Measurements from ENCODE around the gene PPIP5K1. TPM values are rescaled to one million over a fixed set of nuclear protein-coding genes. Genes with fewer than 3 reads are reported as not detected.
"Not testable (repeated sequence)": the region's sequence is repeated elsewhere in the genome, so short reads cannot be mapped to it uniquely, and the experiment has no call there.

PPIP5K1 gene
- total RNA-seq, 2 donors from 2014 or later = 19.0 to 58.4 TPM

GRCh38 chr15:43538091-43538490 lies 51.9 kb downstream of the PPIP5K1 start:
- no peak for DNase-seq (ENCODE audit: low spot score)
- intact Hi-C loops (cut with DNase I) = no loop called here
- 65% methylated on average over 2 of the region's 2 CpGs for WGBS
- no peaks in the 10 kb centered on the region for H3K9me3 ChIP-seq
- H3K4me3 ChIP-seq = no peak overlapping the region
- TF ChIP-seq POLR2AphosphoS5 (IDR thresholded peaks at IDR 0.05) (no peak), CTCF (IDR thresholded peaks at IDR 0.05) (no peak), POLR2A (IDR thresholded peaks at IDR 0.05) (no peak)
- H3K27ac ChIP-seq = no peak overlapping the region
- no peaks in the 10 kb centered on the region for H3K27me3 ChIP-seq (replicated peaks; ENCODE audit: insufficient read depth)
- no peaks in the 10 kb centered on the region for H3K36me3 ChIP-seq
- no peaks in the 10 kb centered on the region for H3K4me1 ChIP-seq (replicated peaks)

GRCh38 chr15:43534897-43535296 lies 55.1 kb downstream of the PPIP5K1 start:
- no peak overlapping the region for H3K27ac ChIP-seq
- intact Hi-C loops (cut with DNase I) = no loop called here
- H3K4me1 ChIP-seq (replicated peaks) = no peaks in the 10 kb centered on the region
- 88% methylated on average over 3 of the region's 3 CpGs for WGBS
- TF ChIP-seq POLR2A (IDR thresholded peaks at IDR 0.05) = no peak
- no peak for TF ChIP-seq CTCF (IDR thresholded peaks at IDR 0.05)
- TF ChIP-seq POLR2AphosphoS5 (IDR thresholded peaks at IDR 0.05) = no peak
- no peaks in the 10 kb centered on the region for H3K27me3 ChIP-seq (replicated peaks; ENCODE audit: insufficient read depth)
- H3K9me3 ChIP-seq = no peaks in the 10 kb centered on the region
- no peak for DNase-seq (ENCODE audit: low spot score)
- H3K36me3 ChIP-seq = no peaks in the 10 kb centered on the region
- H3K4me3 ChIP-seq = no peak overlapping the region

DNA sequence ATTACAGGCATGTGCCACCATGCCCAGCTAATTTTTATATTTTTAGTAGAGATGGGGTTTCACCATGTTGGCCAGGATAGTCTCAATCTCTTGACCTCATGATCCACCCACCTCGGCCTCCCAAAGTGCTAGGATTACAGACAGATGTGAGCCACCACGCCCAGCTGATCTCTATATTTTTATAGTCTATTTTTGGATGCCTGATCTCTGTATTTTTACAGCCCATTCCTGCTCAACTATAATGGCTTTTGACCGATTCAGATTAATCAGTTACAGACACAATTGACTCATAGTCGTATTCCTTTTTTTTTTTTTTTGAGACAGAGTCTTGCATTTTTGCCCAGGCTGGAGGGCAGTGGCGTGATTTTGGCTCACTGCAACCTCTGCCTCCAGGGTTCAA lies 57.2 kb downstream of the PPIP5K1 start:
- intact Hi-C loops (cut with DNase I); H3K27ac ChIP-seq: not testable (repeated sequence)

DNA sequence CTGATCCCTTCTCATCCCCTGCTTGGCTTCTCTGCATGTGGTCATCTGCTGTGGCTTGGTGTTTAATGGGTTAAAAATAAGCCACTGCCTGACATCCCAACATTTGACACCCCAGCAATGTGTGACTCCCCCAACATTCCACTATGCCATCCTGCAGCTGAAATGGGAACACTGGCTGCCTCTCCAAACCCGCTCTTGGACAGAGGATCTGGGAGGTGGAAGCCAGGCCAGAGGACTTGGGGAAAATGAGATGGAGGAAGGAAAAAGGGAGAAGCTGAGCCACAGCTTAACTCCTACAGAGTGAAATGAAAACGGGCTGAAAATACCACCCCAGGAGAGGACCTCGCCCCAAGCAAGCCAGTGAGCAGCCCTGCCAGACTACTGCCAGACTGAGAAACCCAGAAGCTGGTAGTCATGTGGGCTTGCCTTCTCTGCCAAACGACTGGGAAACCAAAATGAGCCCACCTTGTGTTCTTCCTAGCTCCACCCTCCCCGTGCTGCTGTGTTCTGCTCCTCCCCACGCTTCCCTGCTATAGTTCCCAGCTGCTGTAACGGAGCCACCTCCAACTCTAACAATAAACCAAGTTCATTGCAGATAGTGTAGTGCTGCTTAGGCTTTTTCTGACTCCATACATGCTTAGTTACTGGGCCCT lies 58.9 kb downstream of the PPIP5K1 start:
- Histone ChIP-seq H3K27ac (no peak overlapping the region), H3K27me3 (replicated peaks; ENCODE audit: insufficient read depth) (no peaks in the 10 kb centered on the region), H3K9me3 (no peaks in the 10 kb centered on the region), H3K36me3 (no peaks in the 10 kb centered on the region), H3K4me3 (no peak overlapping the region), H3K4me1 (replicated peaks) (no peaks in the 10 kb centered on the region)
- no peak for DNase-seq (ENCODE audit: low spot score)
- 21% methylated on average over 7 of the region's 7 CpGs for WGBS
- no peak for TF ChIP-seq CTCF (IDR thresholded peaks at IDR 0.05)
- TF ChIP-seq POLR2A (IDR thresholded peaks at IDR 0.05) = no peak
- no peak for TF ChIP-seq POLR2AphosphoS5 (IDR thresholded peaks at IDR 0.05)
- intact Hi-C loops (cut with DNase I) = no loop called here

More for the DNA sequence above, 57.2 kb downstream of the PPIP5K1 start:
- not testable (repeated sequence) for H3K27me3 ChIP-seq (replicated peaks; ENCODE audit: insufficient read depth); H3K36me3 ChIP-seq; H3K4me3 ChIP-seq; H3K9me3 ChIP-seq; DNase-seq (ENCODE audit: low spot score); H3K4me1 ChIP-seq (replicated peaks)
- WGBS = 89% methylated on average over 5 of the region's 5 CpGs

DNA sequence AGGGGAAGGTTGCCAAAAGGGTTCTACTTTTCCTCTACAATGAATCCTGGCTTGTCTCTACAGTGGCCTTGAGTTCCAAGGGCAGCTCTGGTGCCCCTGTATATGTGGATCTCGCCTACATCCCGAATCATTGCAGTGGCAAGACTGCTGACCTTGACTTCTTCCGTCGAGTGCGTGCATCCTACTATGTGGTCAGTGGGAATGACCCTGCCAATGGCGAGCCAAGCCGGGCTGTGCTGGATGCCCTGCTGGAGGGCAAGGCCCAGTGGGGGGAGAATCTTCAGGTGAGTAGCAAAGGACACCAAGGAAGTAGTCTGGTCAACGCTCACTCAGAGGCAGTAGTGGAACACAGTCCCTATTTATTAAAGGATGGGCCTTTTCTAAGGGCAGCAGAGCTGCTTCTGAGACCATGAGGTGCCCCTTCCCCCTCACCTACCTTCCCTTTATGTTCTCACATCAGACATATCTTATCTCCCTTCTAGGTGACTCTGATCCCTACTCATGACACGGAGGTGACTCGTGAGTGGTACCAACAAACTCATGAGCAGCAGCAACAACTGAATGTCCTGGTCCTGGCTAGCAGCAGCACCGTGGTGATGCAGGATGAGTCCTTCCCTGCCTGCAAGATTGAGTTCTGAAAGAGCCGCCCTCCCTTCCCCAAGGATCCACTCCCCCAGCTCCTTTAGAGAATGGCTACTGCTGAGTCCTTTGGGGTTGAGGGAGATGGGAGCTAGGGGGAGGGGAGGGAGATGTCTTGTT lies 60.2 kb downstream of the PPIP5K1 start:
- TF ChIP-seq POLR2AphosphoS5 (IDR thresholded peaks at IDR 0.05) (no peak), POLR2A (IDR thresholded peaks at IDR 0.05) (no peak), CTCF (IDR thresholded peaks at IDR 0.05) (no peak)
- WGBS = 91% methylated on average over 12 of the region's 12 CpGs

More for the DNA sequence above, 60.2 kb downstream of the PPIP5K1 start:
- intact Hi-C loops (cut with DNase I) = no loop called here
- H3K36me3 ChIP-seq = no peaks in the 10 kb centered on the region
- no peak overlapping the region for H3K27ac ChIP-seq
- no peaks in the 10 kb centered on the region for H3K9me3 ChIP-seq
- no peak for DNase-seq (ENCODE audit: low spot score)
- no peaks in the 10 kb centered on the region for H3K4me1 ChIP-seq (replicated peaks)
- no peak overlapping the region for H3K4me3 ChIP-seq
- no peaks in the 10 kb centered on the region for H3K27me3 ChIP-seq (replicated peaks; ENCODE audit: insufficient read depth)

All from prostate gland (tissue), 2 donors.